ENCODE data around the gene PDCD2L.

Gene PDCD2L

DNA sequence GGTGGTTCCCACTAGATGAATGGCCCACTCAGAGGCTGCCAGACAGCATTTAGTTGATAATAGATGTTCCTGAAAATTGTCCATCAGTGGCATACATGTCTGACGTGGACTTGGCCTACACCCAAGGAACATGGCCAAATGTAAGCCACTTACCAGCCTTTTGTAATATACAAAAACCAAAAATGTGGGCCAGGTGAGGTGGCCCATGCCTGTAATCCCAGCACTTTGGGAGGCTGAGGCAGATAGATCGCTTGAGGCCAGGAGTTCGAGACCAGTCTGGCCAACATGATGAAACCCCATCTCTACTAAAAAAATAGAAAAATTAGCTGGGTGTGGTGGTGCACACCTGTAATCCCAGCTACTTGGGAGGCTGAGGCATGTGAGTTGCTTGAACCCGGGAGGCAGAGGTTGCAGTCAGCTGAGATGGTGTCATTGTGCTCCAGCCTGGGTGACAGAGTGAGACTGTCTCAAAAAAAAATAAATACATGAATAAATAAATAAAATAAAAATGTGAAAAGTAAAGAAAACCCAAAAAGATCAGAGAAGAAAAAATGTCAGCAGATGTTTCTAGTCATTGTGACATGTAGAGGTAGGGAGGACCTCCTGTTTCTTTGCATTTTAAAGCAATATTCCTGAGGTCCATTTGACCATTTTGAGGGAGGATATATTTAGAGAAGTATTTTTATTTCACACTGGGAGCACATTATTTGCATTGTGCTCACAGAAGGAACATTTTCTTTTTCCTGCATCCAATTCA, 70.2 kb downstream of the PDCD2L start:
- DNase-seq = no peak

DNA sequence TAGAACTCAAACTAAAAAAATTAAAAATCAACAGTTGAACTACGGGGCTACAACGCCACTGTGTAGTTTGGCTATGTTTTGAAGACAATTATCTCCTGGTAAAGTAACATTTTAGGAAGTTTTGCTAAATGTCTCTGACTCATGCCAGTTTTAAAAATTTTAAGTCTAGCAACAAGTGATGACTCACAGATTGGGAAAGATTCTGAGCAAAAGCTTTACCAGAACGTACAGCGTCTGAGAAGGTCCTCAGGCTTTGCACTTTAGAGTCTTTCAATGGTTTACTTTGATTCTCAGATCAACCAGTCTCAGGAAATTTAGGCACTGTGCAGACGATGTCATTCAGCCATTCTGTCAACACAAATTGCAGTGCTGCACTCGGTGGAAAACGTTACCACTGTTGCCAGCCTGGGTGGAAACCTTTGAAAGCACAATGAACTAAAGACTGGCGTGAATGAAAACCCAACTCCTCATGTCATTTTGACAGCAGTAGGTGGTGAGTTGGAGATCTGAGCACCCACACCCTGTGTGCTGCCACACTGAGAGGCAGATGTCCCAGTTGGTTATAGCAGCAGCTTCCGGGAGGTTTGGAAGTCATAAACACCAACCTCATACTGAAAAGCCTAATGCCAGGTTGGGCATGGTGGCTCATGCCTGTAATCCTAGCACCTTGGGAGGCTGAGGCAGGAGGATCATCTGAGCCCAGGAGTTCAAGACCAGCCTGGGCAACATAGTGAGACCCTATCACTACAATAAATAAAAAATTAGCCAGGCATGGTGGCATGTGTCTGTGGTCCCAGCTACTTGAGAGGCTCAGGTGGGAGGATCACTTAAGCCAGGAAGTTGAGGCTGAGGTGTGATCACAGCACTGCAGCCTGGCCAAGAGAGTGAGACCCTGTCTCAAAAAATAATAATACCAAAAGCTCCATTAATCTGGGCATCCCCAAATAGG, 71.1 kb downstream of the PDCD2L start:
- DNase-seq = no peak

All from NK-92 treated with Interleukin-12 subunit alpha and Interleukin-12 subunit beta, amount 100 ng/mL, for 24 hours (cell line).